ENCODE data around the gene HIC1. TPM values are rescaled to one million over a fixed set of nuclear protein-coding genes. Genes with fewer than 3 reads are reported as not detected.

The HIC1 gene
- polyA plus RNA-seq, 1 of the 3 experiments (the other 2 are of a cell fraction) = 6.4 TPM

- TF ChIP-seq ZBTB33 (IDR thresholded peaks at IDR 0.05; ENCODE audit: borderline replicate concordance, low read depth) (no peak), MXI1 (IDR thresholded peaks at IDR 0.05; ENCODE audit: low read depth, low read length) (no peak), USF1 (IDR thresholded peaks at IDR 0.05; ENCODE audit: borderline replicate concordance, low read depth) (no peak), RAD21 (IDR thresholded peaks at IDR 0.05; ENCODE audit: low read length) (no peak), MEF2A (IDR thresholded peaks at IDR 0.05; ENCODE audit: borderline replicate concordance, low read depth) (no peak), YY1 (IDR thresholded peaks at IDR 0.05; ENCODE audit: low read depth) (no peak), JUND (IDR thresholded peaks at IDR 0.05) (no peak), RXRA (IDR thresholded peaks at IDR 0.05; ENCODE audit: borderline replicate concordance, low read depth) (no peak)
These were observed 36.0 kb upstream of the HIC1 start (continued) for GRCh38 chr17:2018716-2019510.

- H3K27ac ChIP-seq (ENCODE audit: low read depth in 2 of 2, low read length in 1 of 2) = no peak overlapping the region
- H3K27me3 ChIP-seq (ENCODE audit: insufficient read depth) = peaks cover 36% of the 10 kb centered on the region
- CTCF ChIA-PET = interaction anchor here (0.6 to 3.1 kb wide), 9 partner anchors 8 to 229 kb away, joined by 3 to 16 read pairs (median 4); partner anchors contain the start of gene DPH1
- peaks cover 0 to 1% of the 10 kb centered on the region in 2 experiments; a peak in 1 of 4 replicates for H3K4me1 ChIP-seq (ENCODE audit: control insufficient read depth in 1 of 2, insufficient read depth in 2 of 2, low read depth in 1 of 2, low read length in 1 of 2)
- TF ChIP-seq NFIC (IDR thresholded peaks at IDR 0.05; ENCODE audit: borderline replicate concordance) (no peak), POLR2AphosphoS5 (IDR thresholded peaks at IDR 0.05; ENCODE audit: low read depth, low read length) (no peak)
- no peak overlapping the region for H3K4me2 ChIP-seq
- no peak overlapping the region for H3K4me3 ChIP-seq (ENCODE audit: low read depth in 2 of 2, low read length in 1 of 2)
- DNase-seq = no peak
- H3K36me3 ChIP-seq (replicated peaks in 1 of 2; ENCODE audit: control insufficient read depth in 1 of 2, insufficient read depth in 2 of 2, low read length in 1 of 2) = no peaks in the 10 kb centered on the region
- H3K9me2 ChIP-seq = no peaks in the 10 kb centered on the region
- no peaks in the 10 kb centered on the region for H3K79me2 ChIP-seq (ENCODE audit: insufficient read depth)
- no peak overlapping the region for H3K9ac ChIP-seq
- H3F3A ChIP-seq (replicated peaks; ENCODE audit: insufficient read depth) = no peaks in the 10 kb centered on the region
- H4K20me1 ChIP-seq (ENCODE audit: insufficient read depth) = no peaks in the 10 kb centered on the region
- no peak overlapping the region for H2AFZ ChIP-seq (ENCODE audit: low read depth)
- H3K9me3 ChIP-seq = no peaks in the 10 kb centered on the region
- POLR2A ChIA-PET = no interaction called here
- 61% methylated on average over 8 of the region's 8 CpGs for WGBS (ENCODE audit: low lambda C conversion rate)
These were observed 35.2 kb upstream of the HIC1 start for GRCh38 chr17:2019723-2020122.

GRCh38 chr17:2020721-2021120, 34.2 kb upstream of the HIC1 start:
- Histone ChIP-seq H3K4me1 (ENCODE audit: control insufficient read depth in 1 of 2, insufficient read depth in 2 of 2, low read depth in 1 of 2, low read length in 1 of 2) (peaks cover 0 to 7% of the 10 kb centered on the region in 2 experiments; a peak in 1 of 4 replicates), H4K20me1 (ENCODE audit: insufficient read depth) (no peaks in the 10 kb centered on the region), H3K4me2 (no peak overlapping the region), H2AFZ (ENCODE audit: low read depth) (no peak overlapping the region), H3K9ac (no peak overlapping the region), H3K9me3 (no peaks in the 10 kb centered on the region), H3F3A (replicated peaks; ENCODE audit: insufficient read depth) (no peaks in the 10 kb centered on the region), H3K79me2 (ENCODE audit: insufficient read depth) (no peaks in the 10 kb centered on the region), H3K4me3 (ENCODE audit: low read depth in 2 of 2, low read length in 1 of 2) (no peak overlapping the region), H3K27ac (ENCODE audit: low read depth in 2 of 2, low read length in 1 of 2) (no peak overlapping the region), H3K9me2 (no peaks in the 10 kb centered on the region), H3K27me3 (ENCODE audit: insufficient read depth) (peaks cover 46% of the 10 kb centered on the region), H3K36me3 (replicated peaks in 1 of 2; ENCODE audit: control insufficient read depth in 1 of 2, insufficient read depth in 2 of 2, low read length in 1 of 2) (no peaks in the 10 kb centered on the region)
- CTCF ChIA-PET = interaction anchor here (1.4 to 3.1 kb wide), 5 partner anchors 9 to 139 kb away, joined by 4 to 16 read pairs (median 4); no protein-coding TSS in a partner anchor
- POLR2A ChIA-PET = no interaction called here
- WGBS (ENCODE audit: low lambda C conversion rate) = 64% methylated on average over 6 of the region's 8 CpGs
- DNase-seq = no peak
- no peak for TF ChIP-seq FOXM1 (IDR thresholded peaks at IDR 0.05; ENCODE audit: low read depth)
- no peak for TF ChIP-seq IRF3 (IDR thresholded peaks at IDR 0.05; ENCODE audit: low read depth, low read length)
- no peak for TF ChIP-seq SMC3 (IDR thresholded peaks at IDR 0.05; ENCODE audit: low read depth, low read length)
- no peak for TF ChIP-seq ELF1 (IDR thresholded peaks at IDR 0.05)
- no peak for TF ChIP-seq FOSL2 (IDR thresholded peaks at IDR 0.05; ENCODE audit: borderline replicate concordance, low read depth)
- no peak for TF ChIP-seq RXRA (IDR thresholded peaks at IDR 0.05; ENCODE audit: borderline replicate concordance, low read depth)
- no peak for TF ChIP-seq NFIC (IDR thresholded peaks at IDR 0.05; ENCODE audit: borderline replicate concordance)
- TF ChIP-seq EZH2phosphoT487 (IDR thresholded peaks at IDR 0.05; ENCODE audit: borderline replicate concordance, low read depth) = no peak
- TF ChIP-seq MXI1 (IDR thresholded peaks at IDR 0.05; ENCODE audit: low read depth, low read length) = no peak
- no peak for TF ChIP-seq GATA2 (CRISPR knock-in tag; IDR thresholded peaks at IDR 0.05)
- no peak for TF ChIP-seq GABPA (IDR thresholded peaks at IDR 0.05; ENCODE audit: low read depth)
- no peak for TF ChIP-seq CTCF (IDR thresholded peaks at IDR 0.05)
- TF ChIP-seq NRF1 (IDR thresholded peaks at IDR 0.05; ENCODE audit: low read depth, low read length) = no peak

All from SK-N-SH (cell line).